ENCODE results near the gene POU1F1.
"Not testable (repeated sequence)": the region's sequence is repeated elsewhere in the genome, so short reads cannot be mapped to it uniquely, and the experiment has no call there.

Gene POU1F1, protein sequence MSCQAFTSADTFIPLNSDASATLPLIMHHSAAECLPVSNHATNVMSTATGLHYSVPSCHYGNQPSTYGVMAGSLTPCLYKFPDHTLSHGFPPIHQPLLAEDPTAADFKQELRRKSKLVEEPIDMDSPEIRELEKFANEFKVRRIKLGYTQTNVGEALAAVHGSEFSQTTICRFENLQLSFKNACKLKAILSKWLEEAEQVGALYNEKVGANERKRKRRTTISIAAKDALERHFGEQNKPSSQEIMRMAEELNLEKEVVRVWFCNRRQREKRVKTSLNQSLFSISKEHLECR

DNA sequence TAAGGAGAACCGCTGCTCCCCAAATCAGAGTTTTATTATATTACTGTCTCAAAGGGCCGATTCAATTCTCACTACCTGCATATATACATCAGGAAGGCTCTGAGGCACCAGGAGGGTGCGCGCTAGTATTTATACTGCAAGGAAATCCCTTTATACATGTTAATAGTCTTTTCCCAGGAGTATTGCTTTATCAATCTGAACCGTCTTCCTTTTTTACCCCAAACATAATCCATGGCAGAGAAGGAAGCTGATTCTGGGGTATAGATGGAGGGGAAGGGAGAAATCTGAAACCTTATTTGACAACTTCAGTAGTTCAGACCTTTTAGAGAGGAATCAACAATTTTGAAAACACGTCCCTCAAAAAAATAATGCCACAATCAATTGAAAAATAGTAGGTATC, at the start of gene POU1F1:
POU1F1 (minus strand) TSS at position 101 of the 400 bp plus-strand sequence. CDS start 122 bp downstream, outside the sequence.
- Mint-ChIP-seq H3K4me3 (no peak within 1 kb of the TSS), H3K9me3 (ENCODE audit: low read depth) (no peaks in the 10 kb centered on the region), H3K4me1 (ENCODE audit: low read depth) (peaks cover 2% of the 10 kb centered on the region), H3K36me3 (no peaks in the 10 kb centered on the region), H3K27me3 (no peaks in the 10 kb centered on the region), H3K27ac (no peak within 1 kb of the TSS)

DNA sequence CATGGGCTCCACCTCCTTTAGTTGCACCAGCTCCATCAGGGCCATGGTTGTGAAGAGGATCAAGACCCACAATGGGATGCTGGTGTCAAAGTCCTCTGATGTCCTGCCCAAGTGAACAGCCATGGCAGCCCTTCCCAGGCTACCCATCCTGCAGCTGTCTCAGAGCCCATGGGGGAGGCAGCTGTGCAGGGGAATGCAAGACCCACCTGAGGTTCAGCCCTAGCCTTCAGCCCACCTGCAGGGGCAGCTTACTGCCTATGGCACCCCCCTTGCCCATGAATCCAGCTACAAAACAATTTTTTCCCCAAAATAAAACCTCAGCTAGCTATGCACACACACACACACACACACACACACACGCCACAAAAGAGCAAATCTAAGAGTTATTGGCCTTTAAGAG, 48.2 kb upstream of the POU1F1 start:
- no peaks in the 10 kb centered on the region for H3K36me3 Mint-ChIP-seq
- no peak overlapping the region for H3K4me3 Mint-ChIP-seq
- peaks cover 5% of the 10 kb centered on the region for H3K27me3 Mint-ChIP-seq
- H3K4me1 Mint-ChIP-seq (ENCODE audit: low read depth): no peaks in the 10 kb centered on the region
- H3K27ac Mint-ChIP-seq: no peak overlapping the region
- no peaks in the 10 kb centered on the region for H3K9me3 Mint-ChIP-seq (ENCODE audit: low read depth)

DNA sequence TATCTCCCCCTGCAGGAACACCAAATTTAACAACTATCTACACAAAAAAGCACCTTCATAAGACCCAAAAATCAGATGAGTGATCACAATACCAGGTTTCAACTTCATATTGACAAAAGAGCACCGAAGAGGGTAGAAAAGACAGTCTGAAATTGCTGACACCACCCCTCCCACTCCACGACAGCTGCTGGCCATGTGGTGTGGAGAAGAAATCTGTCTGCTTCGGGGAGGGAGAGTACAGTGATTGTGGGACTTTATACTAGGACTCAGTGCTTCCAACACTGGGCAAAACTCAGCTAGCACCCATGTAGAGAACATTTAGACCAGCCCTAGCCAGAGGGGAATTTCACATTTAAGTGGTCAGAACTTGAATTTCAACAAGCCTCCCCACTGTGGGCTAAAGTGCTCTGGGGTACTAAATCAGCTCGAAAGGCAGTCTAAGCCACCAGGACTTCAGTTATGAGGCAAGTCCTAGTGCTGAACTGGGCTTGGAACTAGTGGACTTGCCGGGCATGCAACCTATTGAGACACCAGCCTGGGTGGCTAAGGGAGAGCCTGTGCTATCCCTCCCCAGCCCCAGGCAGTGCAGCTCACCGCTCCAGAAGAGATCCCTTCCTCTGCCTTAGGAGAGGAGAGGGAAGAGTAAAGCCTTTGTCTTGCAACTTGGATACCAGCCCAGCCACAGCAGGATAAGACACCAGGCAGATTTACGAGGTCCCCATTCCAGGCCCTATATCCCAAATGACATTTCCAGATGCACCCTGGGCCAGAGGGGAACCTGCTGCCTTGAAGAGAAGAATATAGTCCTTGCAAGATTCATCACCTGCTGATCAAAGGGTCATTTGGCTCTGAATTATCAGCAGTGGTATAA, 44.6 kb upstream of the POU1F1 start:
- no peak overlapping the region for H3K4me3 Mint-ChIP-seq
- no peaks in the 10 kb centered on the region for H3K9me3 Mint-ChIP-seq (ENCODE audit: low read depth)
- no peaks in the 10 kb centered on the region for H3K36me3 Mint-ChIP-seq
- peaks cover 5% of the 10 kb centered on the region for H3K27me3 Mint-ChIP-seq
- H3K27ac Mint-ChIP-seq: no peak overlapping the region
- H3K4me1 Mint-ChIP-seq (ENCODE audit: low read depth): no peaks in the 10 kb centered on the region

DNA sequence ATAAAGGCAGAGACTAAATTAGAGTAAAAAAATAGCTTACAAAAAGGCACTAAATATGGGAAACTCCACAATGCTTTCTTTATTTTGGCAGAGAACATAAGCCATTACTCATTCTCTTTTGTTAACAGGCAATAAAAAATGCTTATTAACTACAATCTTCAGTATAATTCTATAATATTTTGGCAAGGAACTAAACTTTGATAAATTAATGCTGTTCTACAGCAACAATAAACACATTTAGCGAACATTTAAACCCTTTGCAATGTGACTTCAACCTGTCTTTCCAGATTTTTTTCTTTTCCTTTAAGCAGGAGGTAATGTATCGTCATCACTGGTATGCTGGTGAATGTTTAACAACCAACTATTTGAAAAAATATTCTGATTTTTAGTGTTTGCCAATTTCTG, 42.2 kb upstream of the POU1F1 start:
- Mint-ChIP-seq H3K4me3 (no peak overlapping the region), H3K9me3 (ENCODE audit: low read depth) (no peaks in the 10 kb centered on the region), H3K27ac (no peak overlapping the region), H3K27me3 (peaks cover 5% of the 10 kb centered on the region), H3K4me1 (ENCODE audit: low read depth) (no peaks in the 10 kb centered on the region), H3K36me3 (no peaks in the 10 kb centered on the region)

DNA sequence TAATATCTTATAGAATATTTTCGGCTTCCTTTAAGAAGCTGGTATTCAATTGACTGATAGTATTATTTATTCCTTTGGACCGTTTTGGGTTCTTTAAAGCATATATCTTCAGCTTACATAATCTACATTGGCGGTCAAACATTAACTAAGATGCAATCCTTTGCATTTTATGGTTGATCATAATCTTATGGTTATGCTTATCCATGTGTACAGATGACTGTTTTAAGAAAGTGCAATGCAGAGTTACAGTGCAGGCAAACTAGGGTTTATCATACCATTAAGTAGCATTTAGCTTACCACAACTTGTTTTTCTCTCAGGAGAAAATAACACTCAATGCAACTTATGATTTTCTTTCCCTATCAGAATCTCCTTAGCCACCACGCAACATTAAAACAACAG, 41.4 kb upstream of the POU1F1 start:
- no peaks in the 10 kb centered on the region for H3K9me3 Mint-ChIP-seq (ENCODE audit: low read depth)
- H3K27ac Mint-ChIP-seq: no peak overlapping the region
- no peaks in the 10 kb centered on the region for H3K36me3 Mint-ChIP-seq
- no peak overlapping the region for H3K4me3 Mint-ChIP-seq
- H3K27me3 Mint-ChIP-seq: peaks cover 4% of the 10 kb centered on the region
- no peaks in the 10 kb centered on the region for H3K4me1 Mint-ChIP-seq (ENCODE audit: low read depth)

DNA sequence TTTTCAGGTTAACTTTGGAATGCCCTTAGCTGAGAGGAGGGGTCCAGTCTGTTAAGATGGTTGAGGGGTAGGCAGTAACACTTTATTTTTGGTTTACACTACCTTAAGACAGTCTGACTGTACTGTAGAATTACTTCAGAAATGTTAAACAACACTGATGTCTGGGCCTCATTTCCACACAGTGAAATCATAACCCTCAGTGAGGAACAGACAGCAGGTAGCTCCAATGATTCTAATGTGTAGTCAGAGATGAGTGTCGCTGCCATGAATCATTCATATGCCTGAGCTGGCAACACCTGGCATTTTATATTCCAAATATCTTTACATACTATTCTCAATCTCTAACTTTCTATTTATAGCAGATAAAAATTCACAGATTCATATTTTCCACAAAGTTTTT, 37.3 kb upstream of the POU1F1 start:
- Mint-ChIP-seq H3K27ac (no peak overlapping the region), H3K27me3 (peaks cover 4% of the 10 kb centered on the region), H3K36me3 (no peaks in the 10 kb centered on the region), H3K4me1 (ENCODE audit: low read depth) (peaks cover 1% of the 10 kb centered on the region), H3K4me3 (no peak overlapping the region), H3K9me3 (ENCODE audit: low read depth) (no peaks in the 10 kb centered on the region)

DNA sequence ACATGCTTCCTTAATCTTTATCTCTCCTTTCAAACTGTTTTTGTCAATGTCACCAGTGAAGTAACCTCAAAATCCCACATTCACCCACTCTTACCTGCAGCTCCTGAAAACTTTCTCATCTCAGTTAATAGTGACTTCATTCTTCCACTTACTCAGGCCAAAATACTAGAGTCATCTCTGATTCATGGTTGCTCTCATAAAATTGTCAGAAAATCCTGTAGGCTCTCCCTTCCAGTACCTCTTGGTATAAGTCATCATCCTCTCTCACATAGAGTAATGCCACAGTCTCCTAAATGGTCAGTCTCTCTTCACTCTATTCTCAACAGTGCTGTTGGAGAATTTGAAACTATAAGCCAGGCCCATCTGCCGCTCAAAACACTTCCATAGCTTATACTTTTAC, 34.9 kb upstream of the POU1F1 start:
- Mint-ChIP-seq H3K4me1 (ENCODE audit: low read depth) (peaks cover 1% of the 10 kb centered on the region), H3K27me3 (peaks cover 4% of the 10 kb centered on the region), H3K27ac (no peak overlapping the region), H3K36me3 (no peaks in the 10 kb centered on the region), H3K4me3 (no peak overlapping the region), H3K9me3 (ENCODE audit: low read depth) (no peaks in the 10 kb centered on the region)

DNA sequence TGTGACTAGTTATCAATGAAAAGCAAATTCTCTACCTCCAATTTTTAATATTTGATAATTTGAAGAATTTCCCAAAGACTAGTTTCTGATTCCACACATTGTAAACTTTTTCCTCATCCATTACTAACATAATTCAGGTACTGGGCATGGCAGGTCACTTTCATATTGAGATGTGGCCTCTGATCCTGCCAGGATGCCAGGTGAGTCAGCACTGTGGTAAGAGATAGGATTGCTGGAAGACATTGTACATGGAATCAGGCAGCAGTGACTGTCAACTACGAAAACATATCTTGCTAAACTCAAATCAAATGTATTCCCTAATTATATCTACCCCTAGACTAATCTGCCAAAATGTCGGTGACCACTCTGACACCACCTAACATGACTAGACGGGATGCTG, 33.2 kb upstream of the POU1F1 start:
- Mint-ChIP-seq H3K4me1 (ENCODE audit: low read depth) (peaks cover 1% of the 10 kb centered on the region), H3K27me3 (peaks cover 4% of the 10 kb centered on the region), H3K9me3 (ENCODE audit: low read depth) (no peaks in the 10 kb centered on the region), H3K4me3 (no peak overlapping the region), H3K27ac (no peak overlapping the region), H3K36me3 (no peaks in the 10 kb centered on the region)

DNA sequence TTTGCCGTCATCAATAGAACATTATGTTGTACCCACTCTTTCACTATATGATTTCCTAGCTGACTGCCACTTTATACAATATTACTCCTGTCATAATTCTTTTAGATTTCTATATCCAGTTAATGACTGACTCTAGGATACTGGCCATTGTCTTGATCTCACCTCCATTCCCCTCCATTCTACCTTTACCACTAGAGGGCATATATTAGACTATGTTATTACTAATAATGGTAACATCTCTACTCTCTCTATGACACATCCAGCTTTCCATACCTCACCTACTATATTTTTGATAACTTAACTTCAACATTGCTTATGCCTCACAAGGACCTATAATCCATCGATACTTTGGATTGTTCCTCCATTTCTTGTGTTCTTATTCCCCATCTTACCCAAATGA, 31.4 kb upstream of the POU1F1 start:
- H3K4me3 Mint-ChIP-seq: no peak overlapping the region
- H3K4me1 Mint-ChIP-seq (ENCODE audit: low read depth): peaks cover 1% of the 10 kb centered on the region
- no peak overlapping the region for H3K27ac Mint-ChIP-seq
- no peaks in the 10 kb centered on the region for H3K9me3 Mint-ChIP-seq (ENCODE audit: low read depth)
- H3K36me3 Mint-ChIP-seq: no peaks in the 10 kb centered on the region
- peaks cover 4% of the 10 kb centered on the region for H3K27me3 Mint-ChIP-seq

DNA sequence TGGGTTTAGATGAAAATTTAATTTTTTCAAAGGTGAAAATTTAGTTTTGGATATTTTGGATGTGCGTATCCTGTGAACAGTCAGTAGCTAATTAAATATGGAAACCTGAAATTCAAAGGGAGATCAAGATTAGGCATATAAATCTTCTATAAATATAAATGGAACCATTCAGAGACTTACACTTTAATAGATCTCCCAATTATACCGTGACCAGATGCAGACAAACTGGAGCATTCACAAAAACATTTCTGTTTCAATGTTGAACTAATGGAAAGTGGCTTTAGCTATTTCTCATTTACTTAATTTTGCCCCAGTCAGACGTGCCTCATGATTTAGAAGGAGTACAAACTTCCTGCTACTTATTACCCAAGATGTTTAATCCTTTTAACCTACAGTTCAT, 29.1 kb upstream of the POU1F1 start:
- Mint-ChIP-seq H3K9me3 (ENCODE audit: low read depth) (no peaks in the 10 kb centered on the region), H3K4me3 (no peak overlapping the region), H3K4me1 (ENCODE audit: low read depth) (no peaks in the 10 kb centered on the region), H3K27ac (no peak overlapping the region), H3K36me3 (no peaks in the 10 kb centered on the region), H3K27me3 (peaks cover 4% of the 10 kb centered on the region)

DNA sequence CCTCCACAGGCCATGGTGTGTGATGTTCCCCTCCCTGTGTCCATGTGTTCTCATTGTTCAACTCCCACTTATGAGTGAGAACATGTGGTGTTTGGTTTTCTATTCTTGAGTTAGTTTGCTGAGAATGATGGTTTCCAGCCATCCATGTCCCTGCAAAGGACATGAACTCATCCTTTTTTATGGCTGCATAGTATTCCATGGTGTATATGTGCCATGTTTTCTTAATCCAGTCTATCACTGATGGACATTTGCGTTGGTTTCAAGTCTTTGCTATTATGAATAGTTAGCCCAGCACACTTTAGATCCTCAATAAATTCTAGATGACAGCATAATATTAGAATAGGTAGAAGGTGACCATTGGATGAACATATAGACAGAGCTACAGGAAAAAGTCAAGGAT, 28.6 kb upstream of the POU1F1 start:
- H3K4me3 Mint-ChIP-seq; H3K27ac Mint-ChIP-seq; H3K4me1 Mint-ChIP-seq (ENCODE audit: low read depth); H3K9me3 Mint-ChIP-seq (ENCODE audit: low read depth); H3K27me3 Mint-ChIP-seq; H3K36me3 Mint-ChIP-seq: not testable (repeated sequence)

DNA sequence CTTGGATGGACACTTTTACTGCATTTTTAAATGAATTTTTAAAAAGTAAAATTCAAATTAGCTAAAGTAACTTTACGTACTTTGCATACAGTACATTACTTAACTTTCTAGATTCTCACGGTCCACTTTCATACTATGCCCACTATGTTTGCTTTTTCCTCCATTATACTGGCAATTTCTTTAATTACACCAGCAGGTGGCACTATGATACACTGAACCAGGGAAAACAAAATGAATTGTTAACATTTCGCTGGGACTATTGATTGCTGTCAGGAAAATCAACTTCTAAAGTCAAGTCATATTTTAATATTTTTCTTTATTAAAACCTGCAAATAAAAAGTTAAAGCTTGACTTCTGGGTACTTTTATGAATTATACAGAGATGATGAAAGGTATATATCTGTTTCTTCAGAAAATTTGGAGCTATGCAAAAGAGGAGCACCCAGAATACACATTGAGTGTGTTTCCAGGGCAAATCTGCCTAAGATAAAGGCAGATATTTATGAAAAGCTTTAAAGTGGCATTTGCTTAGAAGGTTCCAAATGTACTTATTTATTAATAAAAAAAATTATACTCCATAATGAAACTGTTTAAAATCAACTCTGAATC, 21.8 kb upstream of the POU1F1 start:
- Mint-ChIP-seq H3K4me3 (no peak overlapping the region), H3K36me3 (no peaks in the 10 kb centered on the region), H3K9me3 (ENCODE audit: low read depth) (no peaks in the 10 kb centered on the region), H3K4me1 (ENCODE audit: low read depth) (no peaks in the 10 kb centered on the region), H3K27ac (no peak overlapping the region), H3K27me3 (peaks cover 1% of the 10 kb centered on the region)

DNA sequence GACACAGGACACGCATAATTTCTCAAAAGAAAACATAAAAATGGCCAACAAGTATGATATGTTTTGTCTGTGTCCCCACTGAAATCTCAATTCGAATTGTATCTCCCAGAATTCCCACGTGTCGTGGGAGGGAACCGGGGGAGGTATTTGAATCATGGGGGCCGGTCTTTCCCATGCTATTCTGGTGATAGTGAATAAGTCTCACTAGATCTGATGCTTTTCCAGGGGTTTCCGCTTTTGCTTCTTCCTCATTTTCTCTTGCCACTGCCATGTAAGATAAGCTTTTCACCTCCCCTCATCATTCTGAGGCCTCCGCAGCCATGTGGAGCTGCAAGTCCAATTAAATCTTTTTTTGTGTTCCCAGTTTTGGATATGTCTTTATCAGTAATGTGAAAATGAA, 12.1 kb upstream of the POU1F1 start:
- Mint-ChIP-seq H3K27me3 (no peaks in the 10 kb centered on the region), H3K36me3 (no peaks in the 10 kb centered on the region)

DNA sequence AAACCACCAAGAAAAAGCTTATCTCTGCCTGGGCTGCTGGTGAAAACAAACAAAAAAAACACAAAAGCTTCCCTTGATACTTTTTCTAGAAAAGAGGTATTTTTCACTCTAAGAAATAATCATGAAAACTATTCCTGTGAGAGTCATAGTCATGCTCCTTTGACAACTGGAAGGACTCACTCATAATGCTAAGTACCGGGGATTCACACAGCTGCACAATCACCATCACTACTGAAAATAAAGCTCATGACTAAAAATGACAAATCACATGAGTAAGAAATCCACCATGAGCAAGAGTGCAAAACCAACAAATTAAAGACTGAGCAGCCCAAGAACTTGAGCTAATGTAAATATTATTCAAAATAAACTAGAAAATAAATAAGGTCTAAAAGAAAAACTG, 10.6 kb upstream of the POU1F1 start:
- no peak overlapping the region for H3K4me3 Mint-ChIP-seq
- H3K27me3 Mint-ChIP-seq: no peaks in the 10 kb centered on the region
- H3K4me1 Mint-ChIP-seq (ENCODE audit: low read depth): no peaks in the 10 kb centered on the region
- H3K27ac Mint-ChIP-seq: no peak overlapping the region
- H3K36me3 Mint-ChIP-seq: no peaks in the 10 kb centered on the region
- no peaks in the 10 kb centered on the region for H3K9me3 Mint-ChIP-seq (ENCODE audit: low read depth)

More for the DNA sequence above, 12.1 kb upstream of the POU1F1 start:
- H3K9me3 Mint-ChIP-seq (ENCODE audit: low read depth): no peaks in the 10 kb centered on the region
- H3K4me1 Mint-ChIP-seq (ENCODE audit: low read depth): no peaks in the 10 kb centered on the region
- no peak overlapping the region for H3K4me3 Mint-ChIP-seq
- H3K27ac Mint-ChIP-seq: no peak overlapping the region

DNA sequence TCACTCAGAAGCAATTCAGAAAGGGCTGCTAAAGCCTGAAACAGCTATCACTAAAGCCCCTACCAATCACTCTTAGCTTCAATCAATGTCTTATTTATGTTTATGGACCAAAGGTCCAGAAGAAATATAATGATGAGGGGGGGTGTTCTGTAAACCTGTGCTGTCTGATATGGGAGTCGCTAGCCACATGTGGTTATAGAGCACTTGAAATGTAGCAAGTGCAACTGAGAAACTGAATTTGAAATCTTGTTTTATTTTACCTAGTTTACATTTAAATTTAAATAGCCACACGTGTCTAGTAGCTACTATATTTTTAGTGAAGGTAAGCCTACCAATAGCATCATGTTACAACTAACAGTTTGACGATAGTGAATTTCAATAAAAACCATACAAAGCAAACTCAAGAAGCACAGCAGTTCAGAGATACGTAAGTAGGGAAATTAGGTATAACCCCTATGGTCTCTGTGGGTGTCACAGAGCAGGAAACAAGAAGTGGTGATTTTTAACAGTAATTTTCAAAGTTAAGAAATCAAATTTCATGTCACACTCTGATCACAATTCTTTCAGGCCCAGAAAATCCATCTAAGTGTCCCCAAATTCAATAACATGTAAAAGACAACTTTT, 3.6 kb downstream of the POU1F1 start:
- Mint-ChIP-seq H3K27me3 (no peaks in the 10 kb centered on the region), H3K4me3 (no peak overlapping the region), H3K4me1 (ENCODE audit: low read depth) (peaks cover 16% of the 10 kb centered on the region), H3K9me3 (ENCODE audit: low read depth) (no peaks in the 10 kb centered on the region), H3K36me3 (no peaks in the 10 kb centered on the region), H3K27ac (no peak overlapping the region)

All from activated naive CD8-positive, alpha-beta T cell (primary cell).